Measurements from ENCODE around the gene ADAMTS9.

ADAMTS9 gene

DNA sequence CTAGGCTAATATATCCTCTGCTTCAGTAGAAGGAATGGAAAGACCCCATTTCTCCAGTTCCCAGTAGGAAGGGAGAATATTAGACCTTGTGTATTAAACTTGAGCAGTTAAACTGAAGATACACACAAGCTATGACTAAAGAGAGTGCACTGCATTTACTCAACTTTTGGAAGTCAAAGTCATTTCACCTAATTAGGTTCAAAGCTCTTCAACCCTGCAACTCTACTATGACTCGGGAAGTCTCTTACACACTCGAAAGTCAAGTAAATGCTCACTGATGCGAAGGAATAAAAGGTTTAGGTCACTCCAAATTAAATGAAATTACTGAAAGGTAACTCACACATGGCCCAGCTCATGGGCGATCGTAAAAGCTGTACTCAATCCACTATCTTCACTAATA is 33.8 kb downstream of the ADAMTS9 start:
- Histone ChIP-seq H3K27ac (ENCODE audit: low read length) (no peak overlapping the region), H3K79me2 (ENCODE audit: low read length) (no peaks in the 10 kb centered on the region), H3K4me1 (ENCODE audit: low read length) (peaks cover 7% of the 10 kb centered on the region; the same call in 1 of the 2 replicates), H3K9ac (ENCODE audit: low read length) (no peak overlapping the region), H3K4me3 (ENCODE audit: low read length) (no peak overlapping the region), H3K4me2 (ENCODE audit: low read length) (no peak overlapping the region), H2AFZ (ENCODE audit: low read depth, low read length) (no peak overlapping the region), H3K9me3 (ENCODE audit: insufficient read depth, low read length) (no peaks in the 10 kb centered on the region), H3K27me3 (ENCODE audit: low read depth, low read length) (no peaks in the 10 kb centered on the region), H3K36me3 (replicated peaks; ENCODE audit: low read depth, low read length) (no peaks in the 10 kb centered on the region), H4K20me1 (ENCODE audit: insufficient read depth, low read length) (no peaks in the 10 kb centered on the region)
- TF ChIP-seq, protein P1, sequence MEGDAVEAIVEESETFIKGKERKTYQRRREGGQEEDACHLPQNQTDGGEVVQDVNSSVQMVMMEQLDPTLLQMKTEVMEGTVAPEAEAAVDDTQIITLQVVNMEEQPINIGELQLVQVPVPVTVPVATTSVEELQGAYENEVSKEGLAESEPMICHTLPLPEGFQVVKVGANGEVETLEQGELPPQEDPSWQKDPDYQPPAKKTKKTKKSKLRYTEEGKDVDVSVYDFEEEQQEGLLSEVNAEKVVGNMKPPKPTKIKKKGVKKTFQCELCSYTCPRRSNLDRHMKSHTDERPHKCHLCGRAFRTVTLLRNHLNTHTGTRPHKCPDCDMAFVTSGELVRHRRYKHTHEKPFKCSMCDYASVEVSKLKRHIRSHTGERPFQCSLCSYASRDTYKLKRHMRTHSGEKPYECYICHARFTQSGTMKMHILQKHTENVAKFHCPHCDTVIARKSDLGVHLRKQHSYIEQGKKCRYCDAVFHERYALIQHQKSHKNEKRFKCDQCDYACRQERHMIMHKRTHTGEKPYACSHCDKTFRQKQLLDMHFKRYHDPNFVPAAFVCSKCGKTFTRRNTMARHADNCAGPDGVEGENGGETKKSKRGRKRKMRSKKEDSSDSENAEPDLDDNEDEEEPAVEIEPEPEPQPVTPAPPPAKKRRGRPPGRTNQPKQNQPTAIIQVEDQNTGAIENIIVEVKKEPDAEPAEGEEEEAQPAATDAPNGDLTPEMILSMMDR (IDR thresholded peaks at IDR 0.05; ENCODE audit: low read depth, low read length): no peak
- TF ChIP-seq EZH2phosphoT487 (IDR thresholded peaks at IDR 0.05; ENCODE audit: low read depth): no peak

DNA sequence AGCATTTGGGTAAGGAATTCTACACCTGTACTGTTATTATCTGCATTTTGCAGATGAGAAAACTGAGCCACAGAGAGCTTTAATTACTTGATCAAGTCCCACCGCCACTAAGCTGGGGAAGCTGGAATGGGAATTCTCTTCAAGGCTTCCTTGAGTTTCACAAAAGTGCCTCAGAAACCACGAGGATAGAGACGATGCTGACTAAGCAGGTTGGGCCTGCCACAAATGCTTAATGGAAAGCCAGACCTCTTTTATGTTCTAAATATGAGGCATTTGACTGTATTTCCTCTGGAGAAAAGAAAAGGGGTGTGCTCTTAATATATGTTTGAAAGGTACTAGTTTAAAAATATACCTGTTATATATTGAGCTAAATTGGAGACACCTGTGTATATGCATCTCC is 34.7 kb downstream of the ADAMTS9 start:
- Histone ChIP-seq H3K36me3 (replicated peaks; ENCODE audit: low read depth, low read length) (no peaks in the 10 kb centered on the region), H3K9me3 (ENCODE audit: insufficient read depth, low read length) (no peaks in the 10 kb centered on the region), H3K4me3 (ENCODE audit: low read length) (no peak overlapping the region)

DNA sequence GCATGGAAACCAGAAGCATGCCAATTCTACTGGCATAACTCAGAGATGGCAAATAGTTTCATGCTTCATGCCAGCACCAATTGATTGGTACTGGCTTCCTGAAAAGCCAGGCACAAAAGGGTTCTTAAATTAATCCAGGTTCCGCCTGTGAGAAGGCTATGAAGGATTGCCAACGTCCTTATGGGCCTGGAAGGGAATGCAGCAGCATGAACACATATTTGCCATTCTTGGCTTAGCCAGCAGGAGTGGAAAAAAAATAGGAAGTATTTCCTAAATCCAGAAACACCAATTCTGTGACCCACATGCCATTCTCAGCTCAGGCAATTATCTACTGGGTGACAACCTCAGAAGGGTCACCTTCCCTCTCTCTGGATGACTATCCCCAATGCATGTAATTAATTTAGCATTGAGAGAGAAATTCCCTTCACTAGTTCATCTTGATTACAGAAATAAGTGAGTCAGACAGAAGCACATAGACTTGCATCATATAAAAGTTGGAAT is 36.0 kb downstream of the ADAMTS9 start:
- H3K4me3 ChIP-seq (ENCODE audit: low read length): no peak overlapping the region
- no peaks in the 10 kb centered on the region for H3K27me3 ChIP-seq (ENCODE audit: low read depth, low read length)
- no peak overlapping the region for H3K9ac ChIP-seq (ENCODE audit: low read length)
- TF ChIP-seq, protein P1 (IDR thresholded peaks at IDR 0.05; ENCODE audit: low read depth, low read length): no peak
- no peak for TF ChIP-seq EZH2phosphoT487 (IDR thresholded peaks at IDR 0.05; ENCODE audit: low read depth)
- H3K36me3 ChIP-seq (replicated peaks; ENCODE audit: low read depth, low read length): no peaks in the 10 kb centered on the region
- no peak overlapping the region for H3K27ac ChIP-seq (ENCODE audit: low read length)
- H3K4me1 ChIP-seq (ENCODE audit: low read length): peaks cover 5% of the 10 kb centered on the region; the same call in 1 of the 2 replicates
- H4K20me1 ChIP-seq (ENCODE audit: insufficient read depth, low read length): no peaks in the 10 kb centered on the region
- no peak overlapping the region for H3K4me2 ChIP-seq (ENCODE audit: low read length)
- H3K9me3 ChIP-seq (ENCODE audit: insufficient read depth, low read length): no peaks in the 10 kb centered on the region
- no peaks in the 10 kb centered on the region for H3K79me2 ChIP-seq (ENCODE audit: low read length)
- H2AFZ ChIP-seq (ENCODE audit: low read depth, low read length): no peak overlapping the region

More for the DNA sequence above, 34.7 kb downstream of the ADAMTS9 start:
- no peak overlapping the region for H3K27ac ChIP-seq (ENCODE audit: low read length)
- H3K4me1 ChIP-seq (ENCODE audit: low read length): peaks cover 7% of the 10 kb centered on the region; the same call in 1 of the 2 replicates
- no peak overlapping the region for H3K9ac ChIP-seq (ENCODE audit: low read length)
- no peak overlapping the region for H3K4me2 ChIP-seq (ENCODE audit: low read length)
- TF ChIP-seq, protein P1 (IDR thresholded peaks at IDR 0.05; ENCODE audit: low read depth, low read length): no peak
- no peak for TF ChIP-seq EZH2phosphoT487 (IDR thresholded peaks at IDR 0.05; ENCODE audit: low read depth)
- H2AFZ ChIP-seq (ENCODE audit: low read depth, low read length): no peak overlapping the region
- no peaks in the 10 kb centered on the region for H4K20me1 ChIP-seq (ENCODE audit: insufficient read depth, low read length)
- no peaks in the 10 kb centered on the region for H3K27me3 ChIP-seq (ENCODE audit: low read depth, low read length)
- H3K79me2 ChIP-seq (ENCODE audit: low read length): no peaks in the 10 kb centered on the region

DNA sequence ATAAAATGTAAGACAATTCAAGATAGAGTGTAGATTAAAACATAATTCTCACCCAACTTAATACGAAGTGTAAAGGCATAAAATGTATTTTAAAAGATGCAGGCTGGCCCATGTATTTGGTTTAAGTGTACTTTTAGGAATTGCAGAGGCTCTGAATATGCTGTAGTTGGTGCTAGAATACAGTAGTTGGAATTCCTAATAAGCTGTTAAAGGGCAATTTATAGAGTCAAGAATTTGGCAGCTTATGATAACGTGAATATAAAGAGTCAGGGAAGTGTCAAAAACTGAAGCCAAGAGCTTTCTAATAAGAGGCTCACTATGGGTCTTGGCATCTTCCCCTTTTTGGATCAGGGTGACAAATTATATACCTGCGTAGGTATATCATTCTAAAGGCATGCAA is 36.5 kb downstream of the ADAMTS9 start:
- H4K20me1 ChIP-seq (ENCODE audit: insufficient read depth, low read length): no peaks in the 10 kb centered on the region
- no peak overlapping the region for H2AFZ ChIP-seq (ENCODE audit: low read depth, low read length)
- no peaks in the 10 kb centered on the region for H3K27me3 ChIP-seq (ENCODE audit: low read depth, low read length)
- no peak for TF ChIP-seq EZH2phosphoT487 (IDR thresholded peaks at IDR 0.05; ENCODE audit: low read depth)
- TF ChIP-seq, protein P1 (IDR thresholded peaks at IDR 0.05; ENCODE audit: low read depth, low read length): no peak
- no peak overlapping the region for H3K4me2 ChIP-seq (ENCODE audit: low read length)
- no peaks in the 10 kb centered on the region; the same call in 1 of the 2 replicates for H3K4me1 ChIP-seq (ENCODE audit: low read length)
- H3K9me3 ChIP-seq (ENCODE audit: insufficient read depth, low read length): no peaks in the 10 kb centered on the region
- no peak overlapping the region for H3K4me3 ChIP-seq (ENCODE audit: low read length)
- no peak overlapping the region for H3K27ac ChIP-seq (ENCODE audit: low read length)
- no peaks in the 10 kb centered on the region for H3K79me2 ChIP-seq (ENCODE audit: low read length)
- H3K9ac ChIP-seq (ENCODE audit: low read length): no peak overlapping the region
- H3K36me3 ChIP-seq (replicated peaks; ENCODE audit: low read depth, low read length): no peaks in the 10 kb centered on the region

All from OCI-LY3 (cell line).